Measurements from ENCODE around the gene SORBS2.
"Not testable (repeated sequence)": the region's sequence is repeated elsewhere in the genome, so short reads cannot be mapped to it uniquely, and the experiment has no call there.

SORBS2 gene

DNA sequence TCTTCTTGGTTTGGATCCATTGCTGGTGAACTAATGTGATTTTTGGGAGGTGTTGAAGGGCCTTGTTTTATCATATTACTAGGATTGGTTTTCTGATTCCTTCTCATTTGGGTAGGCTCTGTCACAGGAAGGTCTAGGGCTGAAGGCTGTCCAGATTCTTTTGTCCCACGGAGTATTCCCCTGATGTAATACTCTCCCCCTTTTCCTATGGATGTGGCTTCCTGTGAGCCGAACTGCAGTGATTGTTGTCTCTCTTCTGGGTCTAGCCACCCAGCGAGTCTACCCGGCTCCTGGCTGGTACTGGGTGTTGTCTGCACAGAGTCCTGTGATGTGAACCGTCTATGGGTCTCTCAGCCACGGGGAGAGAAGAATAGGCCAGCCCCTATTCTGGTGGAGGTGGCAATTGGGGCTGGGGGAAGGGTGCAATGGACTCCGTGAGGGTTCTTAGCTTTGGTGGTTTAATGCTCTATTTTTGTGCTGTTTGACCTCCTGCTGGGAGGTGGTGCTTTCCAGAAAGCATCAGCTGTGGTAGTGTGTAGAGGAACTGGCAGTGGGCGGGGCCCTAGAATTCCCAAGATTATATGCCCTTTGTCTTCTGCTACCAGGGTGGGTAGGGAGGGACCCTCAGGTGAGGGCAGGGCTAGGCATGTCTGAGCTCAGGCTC is 252.6 kb downstream of the SORBS2 start:
- DNase-seq (ENCODE audit: low read depth in 2 of 2): not testable (repeated sequence)

DNA sequence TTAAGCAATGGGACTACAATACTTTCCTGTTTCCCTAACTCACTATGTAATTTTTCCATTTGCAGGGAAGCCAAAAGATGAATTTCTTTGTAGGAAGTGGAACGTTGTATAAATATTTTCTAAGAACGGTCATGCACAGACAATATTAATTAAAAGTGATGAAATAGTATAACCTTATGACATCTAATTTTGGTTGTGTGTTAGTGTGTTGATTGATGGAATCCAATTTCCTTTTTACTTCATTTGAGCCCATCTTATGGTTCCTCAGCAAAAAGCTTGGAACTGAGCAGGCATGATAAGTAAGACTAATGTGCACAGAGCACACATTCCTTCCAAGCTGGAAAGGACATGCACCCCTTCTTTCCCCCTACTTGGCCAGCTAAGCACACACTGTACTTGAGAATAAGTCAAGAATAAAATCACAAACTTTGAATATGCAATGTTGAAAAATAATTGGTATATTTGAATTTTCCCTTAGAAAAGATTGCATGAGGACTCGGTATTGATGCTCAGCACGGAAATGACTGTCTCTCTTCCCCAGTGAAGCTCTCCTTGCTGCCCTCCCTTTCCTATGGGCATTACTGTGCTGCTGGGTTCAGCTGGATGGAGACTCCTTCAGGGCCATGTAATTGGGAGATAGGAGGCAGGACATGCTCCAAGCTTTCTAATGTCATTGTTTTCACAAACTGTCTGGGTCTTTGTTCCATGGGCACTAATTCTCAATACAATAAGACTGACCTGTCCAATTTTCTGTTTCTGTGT is 257.4 kb downstream of the SORBS2 start:
- no peak for DNase-seq (ENCODE audit: low read depth in 2 of 2)

DNA sequence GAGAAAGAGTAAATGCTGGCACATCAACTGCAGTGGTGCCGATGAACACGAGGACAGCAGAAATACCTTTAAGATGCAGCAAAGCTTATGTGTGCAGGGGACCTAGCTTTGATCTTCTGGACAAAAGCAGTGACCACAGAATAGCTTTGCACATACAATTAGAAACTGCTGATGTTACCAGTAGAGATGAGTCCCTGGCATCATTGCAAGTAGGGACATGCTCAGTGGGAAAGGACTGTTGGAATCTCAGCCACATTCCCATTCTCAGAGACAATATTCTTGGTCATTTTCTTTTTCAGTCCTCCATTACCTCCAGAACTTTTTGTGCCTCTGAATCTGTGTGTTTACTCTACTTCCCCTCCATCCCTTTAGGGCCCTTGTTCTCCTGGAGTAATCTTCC is 259.7 kb downstream of the SORBS2 start:
- DNase-seq (ENCODE audit: low read depth in 2 of 2): no peak

DNA sequence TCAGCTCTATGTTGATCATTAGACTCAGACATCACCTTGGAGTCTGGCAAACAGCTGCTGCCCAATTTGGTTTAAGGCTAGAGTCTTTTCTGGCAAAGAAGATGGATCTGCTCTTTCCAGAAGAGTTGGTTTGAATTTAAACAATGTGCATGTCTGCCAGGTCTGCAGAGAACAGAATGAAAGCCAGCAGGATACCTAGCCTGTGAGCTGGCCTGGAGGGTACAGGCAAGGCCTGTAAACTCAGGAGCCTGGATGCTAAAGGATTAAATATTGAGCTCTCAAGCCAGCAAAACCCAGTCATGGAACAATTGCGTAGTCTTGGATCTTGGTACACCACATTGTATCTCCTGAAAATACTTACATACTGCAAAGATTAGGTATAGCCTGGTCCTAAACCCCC is 261.1 kb downstream of the SORBS2 start:
- no peak for DNase-seq (ENCODE audit: low read depth in 2 of 2)

DNA sequence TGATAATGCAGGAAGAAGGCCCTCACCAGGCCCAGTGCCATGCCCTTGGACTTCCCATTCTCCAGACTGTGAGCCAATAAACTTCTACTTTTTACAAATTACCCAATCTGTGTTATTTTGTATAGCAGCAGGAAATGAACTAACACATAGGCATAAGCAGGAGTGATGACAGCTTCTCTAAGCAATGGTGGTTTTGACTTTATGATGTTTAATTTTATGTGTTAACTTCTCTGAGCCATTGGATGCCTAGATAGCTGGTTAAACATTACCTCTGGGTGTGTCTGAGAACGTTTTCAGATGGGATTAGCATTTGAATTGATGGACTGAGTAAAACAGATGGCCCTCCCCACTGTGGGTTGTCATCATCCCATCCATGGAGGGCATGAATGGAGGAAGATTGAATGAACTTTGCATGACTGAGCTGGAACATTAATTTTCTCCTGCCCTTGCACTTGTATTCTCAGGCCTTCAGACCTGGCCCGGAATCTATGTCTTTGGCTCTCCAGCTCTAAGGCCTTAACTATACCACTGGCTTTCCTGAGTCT is 262.8 kb downstream of the SORBS2 start:
- DNase-seq (ENCODE audit: low read depth in 2 of 2): no peak

DNA sequence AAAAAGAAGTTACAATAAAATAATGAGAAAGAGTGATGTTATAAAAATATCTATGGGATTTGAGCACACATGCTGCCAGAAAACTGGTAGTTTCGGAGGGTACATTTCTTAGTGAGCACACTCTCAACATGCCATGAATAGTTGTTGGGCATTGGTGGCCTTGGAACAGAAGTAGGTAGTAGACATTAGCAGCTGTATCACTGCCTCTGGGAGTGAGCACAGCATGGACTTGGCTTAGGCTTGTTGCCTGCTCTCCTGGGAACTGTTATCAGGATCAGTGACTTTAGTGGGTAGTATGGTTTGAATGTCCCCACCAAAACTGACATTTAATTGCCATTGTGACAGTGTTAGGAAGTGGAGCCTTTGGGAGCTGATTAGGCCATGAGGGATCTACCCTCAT is 263.4 kb downstream of the SORBS2 start:
- no peak for DNase-seq (ENCODE audit: low read depth in 2 of 2)

DNA sequence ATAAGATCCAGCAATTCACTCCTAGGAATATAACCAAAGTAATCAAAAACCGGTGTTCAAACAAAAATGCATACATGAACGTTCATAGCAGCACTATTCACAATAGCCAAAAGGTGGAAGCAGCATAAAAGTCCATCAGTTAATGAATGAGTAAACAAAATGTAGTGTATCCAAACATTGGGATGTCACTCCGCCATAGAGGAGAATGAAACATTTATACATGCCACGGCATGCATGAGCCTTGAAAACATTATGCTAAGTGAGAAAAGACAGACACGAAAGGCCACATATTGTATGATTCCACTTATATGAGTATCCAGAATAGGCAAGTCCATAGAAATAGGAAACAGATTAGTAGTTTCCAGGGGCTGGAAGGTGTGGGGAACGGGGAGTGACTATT is 265.7 kb downstream of the SORBS2 start:
- no peak for DNase-seq (ENCODE audit: low read depth in 2 of 2)

DNA sequence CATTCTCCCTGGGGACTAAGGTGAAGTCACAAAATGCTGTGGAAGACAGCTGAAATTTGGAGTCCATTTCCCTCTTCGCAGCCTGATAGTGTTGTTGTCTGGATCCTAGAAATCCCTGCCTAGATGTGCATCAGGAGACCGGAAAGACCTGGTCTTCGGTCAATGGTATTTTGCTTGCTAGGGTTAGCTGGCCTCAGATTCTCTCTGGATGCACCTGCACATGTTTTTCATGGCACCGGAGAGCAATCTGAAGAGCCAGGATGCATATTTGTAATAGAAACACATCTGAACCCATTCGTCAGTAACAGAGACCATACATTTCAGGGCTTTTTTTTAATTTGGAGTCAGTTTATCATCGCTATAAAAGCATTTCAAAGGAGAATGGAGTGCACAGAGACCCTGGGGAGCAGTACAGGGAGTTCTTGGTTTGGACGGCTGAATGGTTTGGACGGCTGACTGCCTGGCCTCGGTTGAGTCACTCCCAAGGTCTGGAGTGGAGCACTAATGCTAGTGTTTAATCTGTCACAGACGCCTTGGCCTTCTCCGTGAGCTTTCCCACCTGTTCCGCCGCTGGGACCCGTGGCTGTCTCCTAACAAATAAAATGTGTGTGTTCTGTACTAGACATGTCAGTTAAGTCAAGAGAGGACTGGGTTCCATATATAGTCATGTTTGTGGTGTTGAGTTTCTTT is 269.2 kb downstream of the SORBS2 start:
- DNase-seq (ENCODE audit: low read depth in 2 of 2): no peak

DNA sequence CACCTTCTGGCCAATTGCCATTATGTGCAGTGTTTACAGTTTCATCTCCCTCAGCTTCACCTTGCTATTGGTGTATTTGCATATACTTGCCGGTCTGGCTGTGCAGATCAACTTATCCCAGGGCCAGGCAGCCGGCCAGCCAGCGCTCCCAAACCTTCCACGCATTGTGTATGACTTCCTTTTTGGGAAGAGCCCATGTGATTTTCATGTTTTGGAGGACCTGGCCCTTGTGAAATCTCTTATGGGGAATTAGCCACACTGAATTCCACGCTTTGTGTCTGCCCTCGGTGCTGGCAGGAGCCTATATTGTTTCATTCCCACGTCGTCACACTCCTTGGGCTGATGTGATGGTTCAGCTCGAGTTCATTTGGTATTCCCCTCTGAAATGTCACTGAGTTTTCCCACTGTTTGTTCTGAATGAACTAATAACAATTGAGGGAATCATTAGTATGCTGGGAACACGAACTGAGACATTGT is 270.7 kb downstream of the SORBS2 start:
- DNase-seq (ENCODE audit: low read depth in 2 of 2): no peak

DNA sequence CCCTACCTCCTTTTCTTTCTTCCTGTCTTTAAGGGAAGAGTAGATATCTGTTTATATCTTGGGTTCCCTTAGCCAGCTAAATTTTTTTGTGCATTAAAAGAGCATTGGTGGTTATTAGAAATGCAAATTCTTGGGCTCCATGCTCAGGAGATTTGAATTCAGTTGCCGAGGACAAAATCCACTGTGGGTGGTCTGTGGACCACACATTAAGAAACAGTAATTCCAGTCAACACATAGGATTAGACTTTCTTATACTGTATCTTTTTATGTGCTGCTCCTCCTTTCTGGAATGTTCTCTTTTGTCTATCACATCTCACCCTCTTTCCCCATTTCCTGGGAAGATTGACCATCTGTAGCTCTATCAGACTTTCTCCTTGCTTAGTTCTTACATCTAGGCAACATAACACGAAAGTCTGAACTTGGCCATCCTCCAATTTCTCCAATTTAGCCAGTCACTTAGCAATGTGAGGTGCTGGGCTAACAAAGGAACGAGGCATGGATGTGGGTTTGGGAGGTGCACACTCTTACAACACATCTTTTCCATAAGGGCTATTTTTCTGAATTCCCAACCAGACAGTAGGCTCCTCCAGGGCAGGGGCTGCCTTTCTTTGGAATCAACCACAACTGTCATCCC is 271.4 kb downstream of the SORBS2 start:
- no peak for DNase-seq (ENCODE audit: low read depth in 2 of 2)

DNA sequence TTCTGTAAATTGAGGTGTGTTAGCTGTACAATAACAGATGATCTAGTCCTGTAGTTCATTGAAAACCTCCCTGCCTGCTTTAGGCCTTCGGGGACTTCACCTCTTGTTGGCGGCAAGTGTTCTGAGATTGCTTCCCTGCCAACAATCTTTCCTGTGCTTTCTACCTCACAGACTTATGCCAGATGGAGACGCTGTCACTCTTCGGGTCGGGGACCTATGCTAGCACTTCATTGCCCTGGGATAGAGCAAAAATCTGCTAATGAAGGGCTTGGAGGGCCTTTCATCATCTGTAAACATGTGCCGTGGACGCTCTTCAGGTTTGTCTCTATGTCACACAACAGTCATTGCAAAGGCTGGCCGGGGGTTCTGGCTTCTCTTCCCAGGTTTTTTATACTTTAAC is 272.0 kb downstream of the SORBS2 start:
- DNase-seq (ENCODE audit: low read depth in 2 of 2): no peak

DNA sequence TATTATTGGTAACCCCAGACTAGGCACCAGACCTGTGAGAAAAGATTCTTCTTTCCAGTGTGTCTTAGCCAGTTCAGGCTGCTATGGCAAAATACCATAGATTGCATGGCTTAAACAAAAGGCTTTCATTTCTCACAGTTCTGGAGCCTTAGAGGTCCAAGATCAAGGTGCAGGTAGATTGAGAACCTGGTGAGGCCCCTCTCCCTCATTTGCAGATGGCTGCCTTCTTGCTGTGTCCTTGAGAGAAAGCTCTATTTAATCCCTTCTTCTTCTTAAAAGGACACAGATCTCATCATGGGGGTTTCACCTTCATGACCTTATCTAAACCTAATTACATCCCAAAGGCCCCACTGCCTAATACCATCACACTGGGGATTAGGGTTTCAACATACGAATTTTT is 273.2 kb downstream of the SORBS2 start:
- no peak for DNase-seq (ENCODE audit: low read depth in 2 of 2)

DNA sequence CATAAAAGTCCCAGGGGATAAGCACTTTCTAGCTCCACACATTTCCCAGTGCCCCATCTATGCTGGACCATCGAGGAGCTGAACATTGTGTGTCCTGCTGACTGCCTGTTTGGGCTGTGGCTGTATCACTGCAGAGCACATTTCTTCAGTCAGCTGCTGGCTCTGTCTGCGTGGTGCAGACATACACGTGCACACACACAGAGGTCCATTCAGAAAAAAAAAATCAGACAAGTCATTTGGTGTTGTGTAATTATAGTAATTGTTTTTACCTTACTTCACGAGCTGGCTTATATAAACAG is 275.6 kb downstream of the SORBS2 start:
- DNase-seq (ENCODE audit: low read depth in 2 of 2): no peak

DNA sequence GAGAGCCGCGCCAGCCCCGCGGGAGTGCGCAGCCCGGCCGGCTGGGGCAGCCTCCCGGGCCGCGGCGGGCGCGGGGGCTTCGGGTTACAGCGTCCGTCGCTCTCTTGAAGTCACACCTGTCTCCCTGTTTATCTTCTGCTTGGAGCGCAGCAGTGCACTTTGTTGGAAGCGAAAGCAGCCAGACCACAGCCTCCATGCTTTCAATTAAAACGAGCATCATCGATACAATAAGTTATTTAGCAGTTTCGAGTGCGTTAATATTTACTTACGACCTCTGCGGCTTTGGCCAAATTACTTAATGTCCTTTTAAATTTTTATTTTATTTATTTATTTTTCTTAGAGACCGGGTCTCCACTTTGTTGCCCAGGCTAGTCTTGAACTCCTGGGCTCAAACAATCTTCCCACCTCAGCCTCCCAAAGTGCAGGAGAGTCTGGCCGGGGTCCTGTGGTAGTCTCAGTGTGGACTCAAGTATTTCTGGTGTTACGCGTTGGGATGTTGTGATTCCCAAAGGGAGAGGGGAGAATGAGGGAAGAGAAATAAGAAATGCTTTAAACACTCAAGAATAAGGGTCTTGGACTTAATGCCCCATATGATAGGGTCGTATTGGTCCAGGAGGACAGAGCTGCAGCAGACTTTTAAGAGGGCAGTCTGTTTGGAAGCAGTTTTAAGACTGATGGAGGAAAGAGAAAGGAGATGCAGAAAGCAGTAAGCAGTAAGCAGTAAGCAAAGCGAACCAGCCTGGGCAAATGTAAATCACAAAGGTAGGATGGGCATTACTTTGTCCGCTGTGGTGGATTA is 276.2 kb downstream of the SORBS2 start:
- DNase-seq (ENCODE audit: low read depth in 2 of 2): no peak

Measured in stimulated activated CD4-positive, alpha-beta T cell treated with anti-CD3 and anti-CD28 coated beads, Interleukin-15, amount 100 ng/mL, for 48 hours (primary cell).